Hair follicular keratinocyte (primary cell): ENCODE results near the gene STPG3. TPM values are rescaled to one million over a fixed set of nuclear protein-coding genes. Genes with fewer than 3 reads are reported as not detected.

Experiments
- total RNA-seq: library from RNA; depleted of rRNA; stranded (reverse); fragments of >200 nt; gene quantifications from 2 replicates; pipeline ENCODE4 v1.2.3, GENCODE V29; 2015

STPG3 gene
- total RNA-seq = not detected in 2 replicates

DNA sequence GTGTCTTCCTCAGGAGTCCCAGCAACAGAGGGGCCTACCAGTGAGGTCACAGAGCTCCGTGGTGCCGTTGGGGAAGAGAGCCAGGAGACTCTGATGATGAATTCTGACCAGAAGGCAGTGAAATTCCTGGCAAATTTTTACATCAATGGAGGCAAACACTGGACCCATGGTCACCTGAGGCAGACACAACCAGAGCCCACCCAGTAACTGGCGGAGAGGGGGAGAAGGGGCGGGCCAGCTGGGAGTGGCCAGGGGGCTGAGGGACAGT, at the start of gene STPG3:
Gene STPG3 (plus strand): TSS at position 93 of the 268 bp plus-strand sequence. CDS start 1 bp downstream, at position 94.

DNA sequence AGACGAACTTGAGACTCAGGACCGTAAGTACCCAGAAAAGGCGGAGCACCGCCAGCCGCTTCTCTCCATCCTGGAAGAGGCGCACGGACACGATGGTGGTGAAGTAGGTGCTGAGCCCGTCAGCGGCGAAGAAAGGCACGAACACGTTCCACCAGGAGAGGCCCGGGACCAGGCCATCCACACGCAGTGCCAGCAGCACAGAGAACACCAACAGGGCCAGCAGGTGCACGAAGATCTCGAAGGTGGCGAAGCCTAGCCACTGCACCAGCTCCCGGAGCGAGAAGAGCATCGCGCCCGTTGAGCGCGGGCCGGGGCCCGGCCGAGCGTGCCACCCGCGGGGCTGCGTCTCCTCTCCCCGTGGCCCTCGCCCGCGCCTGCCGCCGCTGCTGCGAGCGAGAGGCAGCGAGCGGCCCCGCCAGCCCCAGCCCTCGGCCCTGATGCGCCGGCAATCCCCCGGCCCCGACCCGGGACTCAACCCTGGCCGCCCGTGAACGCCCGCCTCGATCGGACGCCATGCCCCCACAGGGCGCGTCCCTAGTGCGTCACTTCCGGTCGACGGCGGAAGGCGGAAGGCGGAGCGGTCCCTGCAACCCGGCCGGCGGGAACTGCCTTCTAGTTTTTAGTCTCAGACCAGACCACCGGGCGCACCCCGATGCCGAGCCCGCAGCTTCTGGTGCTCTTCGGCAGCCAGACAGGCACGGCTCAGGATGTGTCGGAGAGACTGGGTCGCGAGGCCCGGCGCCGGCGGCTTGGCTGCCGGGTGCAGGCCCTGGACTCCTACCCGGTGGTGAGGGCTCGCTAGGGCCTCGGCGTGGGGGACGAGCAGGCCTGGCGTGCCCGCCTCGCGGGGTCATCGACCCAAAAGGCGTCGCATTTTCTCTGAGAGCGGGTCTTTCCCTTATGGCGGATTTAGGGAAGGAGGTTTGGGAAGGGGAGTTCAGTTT, 45.7 kb upstream of the STPG3 start, which contains the start of the genes NDOR1 and TMEM203:
Gene NDOR1 (plus strand): TSS at position 575 of the 944 bp plus-strand sequence. CDS start 78 bp downstream, at position 653.
Gene TMEM203 (minus strand): TSS at position 523 of the 944 bp plus-strand sequence. CDS start 234 bp downstream, at position 289.

DNA sequence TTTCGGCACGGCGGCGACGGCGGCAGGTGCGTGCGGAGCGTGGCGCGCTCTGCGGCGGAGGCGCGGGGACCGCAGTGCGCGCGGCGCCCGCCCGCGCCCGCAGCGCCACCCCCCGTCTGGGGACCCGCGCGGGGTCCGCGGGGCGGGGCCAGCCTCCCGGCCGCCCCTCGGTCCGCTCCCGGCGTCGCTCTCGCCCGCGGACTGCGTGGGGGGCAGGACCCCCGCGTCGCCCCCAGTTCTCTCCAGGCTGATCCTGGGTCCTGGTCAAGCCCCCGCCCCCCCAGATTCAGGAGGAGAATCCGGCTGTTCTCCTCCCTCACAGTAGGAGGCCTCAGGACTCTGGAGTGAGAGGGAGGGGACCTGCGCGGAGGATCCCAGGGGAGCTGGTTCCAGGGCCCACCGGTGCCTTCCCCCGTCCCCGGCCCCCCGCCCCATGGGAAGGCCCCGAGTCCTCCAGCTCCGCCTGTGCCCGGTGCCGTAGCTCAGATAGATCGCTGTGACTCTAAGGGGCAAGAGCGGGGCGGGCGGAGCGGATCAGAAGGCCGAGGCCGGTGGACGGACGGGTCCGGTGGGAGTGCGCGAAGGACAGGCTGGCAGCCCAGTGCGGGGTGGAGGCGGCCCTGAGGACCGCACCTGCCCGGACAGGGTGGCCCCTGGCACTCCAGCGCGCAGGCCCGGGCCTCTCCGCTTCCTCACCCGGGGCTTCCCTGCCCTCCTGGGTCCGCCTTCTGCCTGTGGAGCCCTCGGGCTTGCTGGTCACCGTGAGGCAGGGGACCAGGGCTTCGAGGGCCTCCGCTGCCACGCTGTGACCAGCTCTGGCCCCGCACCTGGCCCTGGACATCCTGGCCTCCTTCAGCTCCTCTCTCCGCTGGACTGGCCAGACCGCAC, 28.7 kb upstream of the STPG3 start, which contains the start of gene RNF208:
Gene RNF208 (minus strand): TSS at position 51 of the 888 bp plus-strand sequence. CDS start 1,028 bp downstream, outside the sequence.

DNA sequence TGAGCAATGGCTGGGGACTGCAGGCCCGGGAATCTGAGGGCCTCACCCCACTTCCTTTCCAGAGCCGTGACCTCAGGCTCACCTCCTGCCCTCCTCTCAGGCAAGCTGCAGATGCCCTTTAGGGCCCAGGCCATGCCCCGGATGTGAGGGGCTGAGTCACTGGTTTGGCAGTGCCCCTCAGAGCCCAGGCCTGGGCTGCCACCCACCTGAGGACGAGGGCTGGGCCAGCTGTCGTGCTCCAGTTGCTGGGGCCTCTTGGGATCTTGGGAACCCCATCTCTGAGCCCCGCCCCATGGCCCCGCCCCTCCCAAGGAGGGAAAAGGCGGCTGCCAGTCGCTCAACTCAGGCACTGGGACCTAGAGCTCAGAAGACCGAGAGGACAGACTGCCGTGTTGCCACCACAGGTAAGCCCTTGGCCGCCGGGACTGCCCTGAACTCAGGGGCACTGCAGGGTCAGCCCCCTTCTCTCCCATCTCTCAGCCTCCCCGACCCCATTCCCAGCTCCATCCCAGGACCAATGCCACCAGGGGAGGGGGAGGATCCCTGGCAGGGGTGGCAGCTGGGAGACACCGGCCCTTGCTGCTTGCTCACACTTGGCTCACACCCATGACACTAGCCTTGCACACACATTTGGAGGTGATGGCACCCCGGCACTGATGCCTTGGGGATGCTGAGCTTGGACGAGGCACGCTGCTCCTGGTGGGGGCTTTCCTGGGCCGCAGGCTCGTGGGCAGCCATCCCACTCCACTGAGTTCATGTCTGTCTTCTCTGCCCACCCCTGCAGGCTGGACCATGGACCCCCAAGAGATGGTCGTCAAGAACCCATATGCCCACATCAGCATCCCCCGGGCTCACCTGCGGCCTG, 26.0 kb upstream of the STPG3 start, which contains the start of gene CYSRT1:
Gene CYSRT1 (plus strand): TSS at position 345 of the 865 bp plus-strand sequence. CDS start 448 bp downstream, at position 793.

DNA sequence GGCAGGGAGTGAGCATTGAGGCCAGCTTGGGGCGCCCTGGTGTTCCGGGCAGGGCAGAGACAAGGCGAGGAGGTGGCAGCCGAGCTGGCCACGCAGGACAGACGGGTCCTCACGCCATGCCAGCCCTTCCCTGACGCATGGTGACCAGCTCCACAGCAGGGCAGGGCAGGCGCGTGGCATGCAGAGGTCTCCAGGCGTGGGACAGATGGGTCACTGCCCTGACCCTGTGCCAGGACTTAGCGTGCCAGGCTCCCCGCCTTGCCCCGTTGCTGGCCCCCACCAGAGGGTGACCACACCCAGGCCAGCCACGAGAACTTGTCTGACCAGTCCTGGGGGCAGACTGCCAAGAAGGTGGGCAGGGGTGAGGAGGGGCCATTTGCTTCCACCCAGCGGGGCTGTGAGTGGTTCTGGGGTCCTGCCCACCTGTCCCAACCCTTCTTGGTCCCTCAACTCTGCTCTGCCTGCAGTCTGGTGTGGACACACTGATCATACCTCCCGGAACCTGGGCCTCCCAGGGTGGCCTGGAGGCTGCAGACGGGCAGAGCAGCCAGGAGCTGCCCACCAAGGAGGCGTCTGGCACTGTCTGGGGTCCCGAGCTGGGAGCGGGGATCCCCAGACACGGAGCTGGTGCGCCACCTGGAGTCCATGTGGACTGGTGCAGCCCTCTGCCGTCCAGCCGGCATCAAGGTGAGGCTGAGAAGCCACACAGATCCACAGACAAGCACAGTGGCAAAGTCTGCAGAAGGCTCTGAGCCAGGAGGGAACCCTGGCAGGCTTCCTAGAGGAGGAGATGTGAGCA, 23.8 kb upstream of the STPG3 start, which contains the start of gene RNF224:
Gene RNF224 (plus strand): TSS at position 449 of the 799 bp plus-strand sequence. CDS start 834 bp downstream, outside the sequence.

DNA sequence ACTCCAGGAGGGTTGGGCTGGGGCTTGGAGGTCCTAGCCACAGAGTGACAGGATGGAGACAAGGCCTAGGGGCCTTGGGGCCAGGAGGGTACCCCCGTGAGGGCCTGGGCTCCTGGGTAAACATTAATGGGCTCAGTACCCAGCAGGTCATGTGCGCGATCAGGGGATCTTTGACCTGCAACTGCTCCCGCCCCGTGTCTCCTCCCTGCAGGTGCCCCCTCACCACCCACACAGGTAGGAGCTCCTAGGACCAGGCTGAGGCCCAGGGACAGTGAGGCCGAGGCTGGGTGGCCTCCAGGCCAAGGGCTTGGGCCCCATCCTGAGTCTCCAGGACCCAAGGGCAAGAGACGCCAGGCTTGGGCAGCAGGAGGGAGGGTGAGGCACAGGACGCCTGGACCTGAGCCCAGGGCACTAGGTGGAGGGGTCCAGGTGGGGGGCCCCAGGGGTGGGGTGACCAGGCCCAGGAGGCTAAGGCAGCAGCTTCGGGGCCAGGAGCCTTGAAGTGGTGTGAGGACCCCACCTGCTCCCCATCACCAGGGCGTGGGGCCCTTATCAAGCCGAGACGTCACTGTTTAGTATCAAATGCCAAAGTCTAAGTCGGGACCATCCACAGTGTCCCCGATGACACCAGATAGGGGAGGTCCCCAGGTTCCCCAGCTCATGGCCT, 20.2 kb upstream of the STPG3 start, which contains the start of gene SLC34A3:
Gene SLC34A3 (plus strand): TSS at position 197 of the 667 bp plus-strand sequence. CDS start 802 bp downstream, outside the sequence.

DNA sequence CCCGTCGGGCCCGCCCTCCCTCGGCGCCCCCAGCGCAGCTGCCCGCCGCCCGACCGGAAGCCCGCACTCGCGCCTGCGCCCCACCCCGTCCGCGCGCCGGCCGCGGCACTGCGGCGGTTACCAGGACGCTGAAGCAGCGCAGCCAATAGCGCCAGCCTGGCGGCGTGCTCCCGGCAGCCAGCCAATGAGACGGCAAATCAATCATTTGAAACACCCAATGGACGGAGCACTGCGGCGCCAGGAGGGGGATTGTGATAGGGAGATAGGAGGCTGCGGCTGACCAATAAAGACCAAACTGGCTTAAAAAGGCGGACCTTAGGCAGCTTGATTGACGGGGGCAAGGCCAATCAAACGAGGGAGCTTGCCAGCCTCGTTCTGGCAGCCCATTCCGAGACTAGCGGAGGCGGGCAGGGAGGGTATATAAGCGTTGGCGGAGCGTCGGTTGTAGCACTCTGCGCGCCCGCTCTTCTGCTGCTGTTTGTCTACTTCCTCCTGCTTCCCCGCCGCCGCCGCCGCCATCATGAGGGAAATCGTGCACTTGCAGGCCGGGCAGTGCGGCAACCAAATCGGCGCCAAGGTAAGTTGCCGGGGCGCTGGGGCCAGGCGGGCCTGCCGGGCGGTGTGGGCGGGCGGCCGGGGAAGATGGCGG, 10.1 kb upstream of the STPG3 start, which contains the start of gene TUBB4B:
Gene TUBB4B (plus strand): TSS at position 447 of the 649 bp plus-strand sequence. CDS start 74 bp downstream, at position 521.

DNA sequence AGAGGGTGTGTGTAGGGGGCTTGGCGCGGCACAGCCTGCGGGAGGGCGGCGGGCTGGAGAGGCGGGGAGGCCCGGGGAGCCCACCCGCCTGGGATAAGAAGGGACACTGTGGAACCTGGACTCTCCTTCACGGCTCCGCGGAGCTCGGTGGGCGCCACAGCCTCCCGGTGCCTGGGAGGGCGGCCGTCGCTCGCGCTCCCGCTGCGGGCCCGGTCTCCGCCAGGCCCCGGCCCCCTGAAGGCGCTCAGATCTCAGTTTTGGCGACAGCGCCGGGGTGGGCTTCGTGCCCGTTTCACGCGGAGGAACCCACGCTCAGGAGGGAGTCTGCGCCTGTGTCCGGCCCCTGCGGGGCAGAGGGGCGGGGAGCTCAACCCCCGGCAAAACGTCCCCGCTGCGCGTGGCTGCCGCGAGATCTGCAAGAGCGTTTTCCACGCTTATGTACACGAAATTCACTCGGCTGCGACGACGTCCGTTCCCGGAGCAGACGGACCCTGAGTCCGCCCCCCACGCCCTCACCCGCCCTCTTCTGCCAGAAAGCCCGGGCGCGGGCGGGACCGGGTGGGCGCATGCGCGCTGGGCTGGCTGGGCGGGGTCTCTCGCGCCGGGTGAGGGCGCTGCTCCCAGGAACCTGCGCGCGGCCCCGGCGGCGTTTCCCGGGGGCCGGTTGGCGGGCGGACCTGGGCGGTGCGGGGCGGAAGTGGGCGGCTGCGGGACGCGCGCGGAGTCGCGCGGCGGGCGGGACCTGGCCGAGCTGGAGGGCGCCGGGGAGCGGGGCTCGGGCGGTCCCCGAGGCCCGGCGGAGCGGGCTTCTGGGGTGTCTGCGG, 3.8 kb downstream of the STPG3 start, which contains the start of gene NELFB:
Gene NELFB (plus strand): TSS at position 704 of the 824 bp plus-strand sequence.

DNA sequence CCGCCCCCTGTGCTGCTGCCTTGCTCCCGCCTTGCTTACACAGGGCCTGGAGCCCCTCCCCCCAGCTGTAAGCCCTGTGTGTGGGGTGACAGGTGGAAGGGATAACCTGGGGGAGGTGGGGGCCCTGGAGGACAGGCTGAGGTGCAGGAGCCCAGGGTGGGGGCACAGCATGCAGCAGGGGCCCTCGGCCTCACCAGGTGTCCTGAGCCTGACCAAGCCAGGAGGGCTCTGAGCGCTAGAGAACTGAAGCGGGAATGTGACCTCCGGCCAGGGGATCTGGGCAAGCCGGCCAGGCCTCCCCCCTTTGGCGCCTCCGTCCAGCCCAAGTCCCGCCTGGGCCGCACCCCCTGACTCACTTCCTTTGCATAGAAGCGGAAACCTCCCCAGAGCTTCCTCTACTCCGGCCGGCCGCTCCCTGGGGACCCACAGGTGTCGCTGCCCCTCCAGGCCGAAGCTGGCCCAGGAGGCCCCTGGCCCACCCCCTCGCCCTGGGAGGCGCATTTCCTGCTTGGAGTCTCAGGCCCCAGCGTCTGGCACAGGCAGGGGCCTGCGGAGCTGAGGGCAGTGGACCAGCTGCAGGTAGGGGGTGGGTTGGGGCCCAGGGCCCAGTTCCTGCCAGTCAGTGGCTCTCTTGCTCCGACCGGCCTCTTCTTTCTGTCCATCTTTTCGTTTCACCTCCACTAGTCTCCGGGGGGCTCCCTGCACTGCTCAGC, 26.4 kb downstream of the STPG3 start, which contains the start of gene TOR4A:
Gene TOR4A (plus strand): TSS at position 398 of the 713 bp plus-strand sequence. CDS start 964 bp downstream, outside the sequence.

DNA sequence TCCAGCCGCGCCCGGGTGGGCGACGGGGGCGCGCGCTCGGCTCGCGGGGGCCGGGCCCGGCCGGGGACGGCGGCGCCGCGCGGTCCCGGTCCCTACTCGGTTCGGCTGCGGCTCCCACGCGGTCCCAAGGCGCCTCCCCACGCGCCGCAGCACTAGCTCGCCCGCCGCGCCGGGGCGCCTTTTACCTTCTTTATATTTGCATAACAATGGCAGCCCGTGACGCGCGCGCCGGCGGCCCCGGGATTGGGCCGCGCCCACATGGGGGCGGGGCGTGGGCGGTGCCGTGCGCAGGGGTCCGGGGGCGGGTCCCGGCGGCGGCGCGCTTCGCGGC, 51.0 kb downstream of the STPG3 start, which contains the start of gene NRARP:
Gene NRARP (minus strand): TSS at position 154 of the 331 bp plus-strand sequence. CDS start 343 bp downstream, outside the sequence.

Other genes starting within 250 kb of the STPG3 start
- 0.95 and 5.2 TPM in 2 replicates for gene ABCA2, start 223.0 kb upstream of the STPG3 start, total RNA-seq
- not detected in 2 replicates for gene FUT7, start 219.2 kb upstream of the STPG3 start, total RNA-seq
- 2.9 and 9.0 TPM in 2 replicates for gene NPDC1, start 205.1 kb upstream of the STPG3 start, total RNA-seq
- 0.11 and 0.39 TPM in 2 replicates for gene ENTPD2, start 197.2 kb upstream of the STPG3 start, total RNA-seq
- 4.0 and 10.3 TPM in 2 replicates for gene SAPCD2, start 180.7 kb upstream of the STPG3 start, total RNA-seq
- gene UAP1L1, start 173.8 kb upstream of the STPG3 start, total RNA-seq = 1.2 and 3.8 TPM in 2 replicates
- gene MAN1B1, start 164.3 kb upstream of the STPG3 start, total RNA-seq = 63.0 and 80.3 TPM in 2 replicates
- 25.3 and 29.1 TPM in 2 replicates for gene DPP7, start 136.6 kb upstream of the STPG3 start, total RNA-seq
- gene GRIN1, start 112.1 kb upstream of the STPG3 start, total RNA-seq = 0.04 and 0.23 TPM in 2 replicates
- gene LRRC26, start 81.2 kb upstream of the STPG3 start, total RNA-seq = not detected in 2 replicates
- gene TMEM210, start 79.2 kb upstream of the STPG3 start, total RNA-seq = not detected in 2 replicates
- 8.4 and 11.1 TPM in 2 replicates for gene ANAPC2, start 62.7 kb upstream of the STPG3 start, total RNA-seq
- 95.3 and 137 TPM in 2 replicates for gene SSNA1, start 62.6 kb upstream of the STPG3 start, total RNA-seq
- gene TPRN, start 50.5 kb upstream of the STPG3 start, total RNA-seq = 4.9 and 6.7 TPM in 2 replicates
- 29.0 and 40.6 TPM in 2 replicates for gene TMEM203, start 45.6 kb upstream of the STPG3 start, total RNA-seq
- gene NDOR1, start 45.6 kb upstream of the STPG3 start, total RNA-seq = 9.0 and 11.4 TPM in 2 replicates
- 0.23 TPM in 1 of 2 replicates, not detected in the other for gene RNF208, start 29.0 kb upstream of the STPG3 start, total RNA-seq
- 0.70 and 1.4 TPM in 2 replicates for gene CYSRT1, start 26.1 kb upstream of the STPG3 start, total RNA-seq
- 0.15 TPM in 1 of 2 replicates, not detected in the other for gene RNF224, start 23.8 kb upstream of the STPG3 start, total RNA-seq
- gene SLC34A3, start 20.4 kb upstream of the STPG3 start, total RNA-seq = not detected in 2 replicates
- 439 and 1,151 TPM in 2 replicates for gene TUBB4B, start 10.0 kb upstream of the STPG3 start, total RNA-seq
- gene NELFB, start 4.0 kb downstream of the STPG3 start, total RNA-seq = 45.1 and 51.7 TPM in 2 replicates
- 17.8 and 24.2 TPM in 2 replicates for gene TOR4A, start 26.4 kb downstream of the STPG3 start, total RNA-seq
- gene NRARP, start 51.0 kb downstream of the STPG3 start, total RNA-seq = 1.1 and 2.2 TPM in 2 replicates
- 4.6 and 8.9 TPM in 2 replicates for gene EXD3, start 171.9 kb downstream of the STPG3 start, total RNA-seq
- gene NOXA1, start 172.1 kb downstream of the STPG3 start, total RNA-seq = 0.31 TPM in 1 of 2 replicates, not detected in the other
- gene ENTPD8, start 190.1 kb downstream of the STPG3 start, total RNA-seq = not detected in 2 replicates
- 48.9 and 50.7 TPM in 2 replicates for gene NSMF, start 208.0 kb downstream of the STPG3 start, total RNA-seq